Renal pelvis (tissue), 4 donors: ENCODE data around the gene THBD. TPM values are rescaled to one million over a fixed set of nuclear protein-coding genes. Genes with fewer than 3 reads are reported as not detected.

Experiments used
- DNase-seq: peaks from one replicate; pipeline ENCODE4 v3.0.0-alpha.2; 2013
- polyA plus RNA-seq, 3 donors: library from polyadenylated mRNA; unstranded; fragments of 120-200 nt; gene quantifications; one replicate each; pipeline ENCODE4 v1.2.1, GENCODE V29; 2013; ENCODE audit not compliant: insufficient read length in 3 of 3

Gene THBD
- polyA plus RNA-seq, 3 donors, result 3.7 to 7.9 (median 5.5) TPM

DNA sequence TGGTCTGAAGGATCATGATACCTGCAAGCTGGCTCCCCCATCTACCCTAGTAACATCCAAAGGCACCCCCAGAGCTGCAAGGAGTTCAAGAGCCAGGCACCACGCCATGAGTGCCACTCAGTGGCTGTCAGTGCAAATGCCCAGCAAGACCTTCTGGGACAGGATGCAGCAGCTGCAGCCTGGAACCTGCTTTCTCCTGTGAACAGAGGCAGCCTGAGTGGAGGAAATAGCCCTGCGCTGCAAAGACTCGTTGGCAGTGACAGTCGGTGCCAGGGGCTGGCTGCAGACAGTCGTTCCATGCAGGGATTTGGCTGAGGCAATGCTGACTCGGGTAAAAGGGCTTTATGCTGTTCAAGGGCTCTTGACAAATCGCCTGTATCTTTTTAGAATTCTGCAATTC is 30.1 kb downstream of the THBD start:
- no peak for DNase-seq

DNA sequence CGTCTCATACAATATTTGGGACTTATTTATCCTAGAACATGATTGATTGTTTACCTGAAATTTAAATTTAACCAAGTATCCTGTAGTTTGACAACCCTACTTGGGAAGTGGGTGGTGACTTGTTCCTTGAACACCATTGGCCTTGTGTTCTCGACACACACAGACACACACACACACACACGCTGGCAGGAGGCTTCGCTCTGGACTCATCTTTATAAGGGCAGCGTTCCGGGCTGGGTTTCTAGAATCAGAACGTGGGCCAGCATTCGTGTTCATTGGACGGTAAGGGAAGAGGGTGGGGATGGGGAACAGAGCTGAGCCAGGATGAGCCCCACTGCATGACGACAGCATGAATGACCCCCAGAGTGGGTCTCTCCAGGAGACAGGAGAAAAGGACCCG is 30.5 kb downstream of the THBD start:
- DNase-seq, result no peak

DNA sequence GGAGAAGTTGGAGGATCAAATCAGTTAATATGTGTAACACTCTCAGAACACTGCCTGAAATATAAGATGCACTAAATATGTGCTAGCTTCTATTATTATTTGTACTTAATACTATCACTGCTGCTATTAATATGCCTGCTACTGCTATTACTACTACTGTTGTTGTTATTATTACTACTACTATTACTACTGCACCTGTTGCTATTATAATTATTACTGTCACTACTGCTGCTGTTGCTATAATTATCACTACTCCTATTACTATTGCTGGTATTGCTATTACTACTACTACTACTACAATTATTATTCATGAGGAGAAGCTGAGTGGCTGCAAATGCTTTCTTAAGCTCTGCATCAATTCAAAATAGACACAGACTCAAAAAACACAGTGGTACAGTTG is 31.0 kb downstream of the THBD start:
- no peak for DNase-seq

DNA sequence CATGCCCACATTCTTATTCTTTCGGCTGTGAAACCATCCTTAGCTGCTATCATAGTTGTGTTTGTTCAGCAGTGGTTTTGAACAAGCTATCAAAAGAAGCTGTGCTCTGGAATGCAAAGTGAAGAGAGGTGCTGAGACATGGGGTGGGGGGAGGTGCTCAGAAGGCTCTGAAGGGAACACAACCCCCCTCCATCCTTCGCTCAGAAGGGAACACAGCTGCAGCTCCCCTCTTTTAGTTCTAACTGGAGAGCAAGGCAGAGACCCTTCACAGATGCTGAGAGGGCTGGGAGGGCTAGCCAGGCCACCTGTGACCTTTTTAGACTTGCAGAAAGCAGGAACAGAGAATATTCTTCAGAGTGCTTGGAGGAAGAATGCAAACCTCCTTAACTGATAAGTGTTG is 32.0 kb downstream of the THBD start:
- no peak for DNase-seq

DNA sequence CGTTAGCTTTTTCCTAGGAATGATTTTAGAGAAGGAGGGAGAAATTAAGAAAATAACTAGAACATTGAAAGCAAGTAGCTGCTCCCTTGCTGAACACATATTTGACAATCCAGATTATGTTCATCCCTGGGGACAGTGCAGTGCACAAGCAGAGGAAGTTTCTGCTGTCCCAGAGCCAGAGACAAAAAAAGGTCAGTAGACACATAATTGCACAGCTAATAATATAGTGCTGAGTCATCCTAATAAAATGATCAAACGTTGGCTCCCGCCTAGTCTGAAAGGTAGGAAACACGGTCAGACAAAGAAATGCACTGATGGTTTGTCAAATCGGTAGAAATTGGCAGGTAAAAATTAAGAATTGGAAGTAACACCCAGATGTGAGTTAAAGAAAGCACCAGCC is 36.0 kb downstream of the THBD start:
- DNase-seq, result no peak

DNA sequence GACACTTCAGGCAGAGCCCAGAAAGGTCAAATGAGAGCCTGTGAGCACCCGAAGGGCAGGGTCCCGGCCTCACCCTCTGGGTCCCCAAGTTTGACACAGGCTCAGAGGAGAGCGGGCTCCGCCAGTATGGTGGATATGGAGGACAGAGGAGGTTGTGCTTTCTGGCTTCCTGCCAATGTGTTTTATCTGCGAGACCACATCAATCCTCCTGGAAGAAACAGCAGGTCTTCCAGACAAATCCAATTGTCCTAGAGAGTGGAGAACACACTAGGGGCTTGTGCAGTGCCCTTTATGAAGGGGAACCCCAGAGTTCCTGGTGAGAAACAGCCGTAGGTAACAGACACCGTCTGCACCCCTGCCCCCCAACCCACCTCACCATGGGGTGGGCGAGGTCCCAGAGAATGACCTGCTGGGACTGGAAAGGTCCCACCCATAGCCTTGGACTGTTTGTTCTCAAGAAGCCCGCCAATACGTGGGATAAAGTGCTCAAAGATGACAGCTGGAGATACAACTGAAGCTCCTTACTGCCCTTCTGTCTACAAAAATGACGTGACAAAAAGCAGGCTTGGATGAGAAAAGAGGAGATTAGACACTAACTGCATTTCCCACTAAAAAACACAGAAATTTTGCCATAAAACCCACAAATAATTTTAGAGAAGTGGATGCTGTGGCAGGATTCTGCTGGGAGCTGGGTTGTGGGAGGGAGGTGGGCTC is 38.3 kb downstream of the THBD start:
- DNase-seq, result no peak

DNA sequence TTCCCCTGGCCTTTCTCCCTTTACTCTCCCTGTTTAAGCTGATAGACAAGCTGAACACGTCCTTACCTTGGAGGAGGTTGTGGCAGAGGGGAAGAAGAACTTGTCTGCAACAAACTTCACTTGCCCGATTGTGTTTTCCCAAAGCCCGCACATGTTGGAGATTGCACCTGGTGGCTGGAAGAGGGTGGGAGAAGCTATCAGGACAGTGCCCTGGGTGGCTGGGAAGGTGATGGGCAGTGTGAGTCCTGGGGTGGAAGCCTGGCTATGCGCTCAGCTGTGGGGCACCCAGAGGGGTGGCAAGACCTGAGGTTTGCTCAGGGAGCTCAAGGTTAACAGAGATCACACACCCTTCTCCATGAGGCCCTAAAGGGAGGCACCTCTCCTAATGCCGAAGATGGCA is 39.4 kb downstream of the THBD start:
- DNase-seq, result no peak

DNA sequence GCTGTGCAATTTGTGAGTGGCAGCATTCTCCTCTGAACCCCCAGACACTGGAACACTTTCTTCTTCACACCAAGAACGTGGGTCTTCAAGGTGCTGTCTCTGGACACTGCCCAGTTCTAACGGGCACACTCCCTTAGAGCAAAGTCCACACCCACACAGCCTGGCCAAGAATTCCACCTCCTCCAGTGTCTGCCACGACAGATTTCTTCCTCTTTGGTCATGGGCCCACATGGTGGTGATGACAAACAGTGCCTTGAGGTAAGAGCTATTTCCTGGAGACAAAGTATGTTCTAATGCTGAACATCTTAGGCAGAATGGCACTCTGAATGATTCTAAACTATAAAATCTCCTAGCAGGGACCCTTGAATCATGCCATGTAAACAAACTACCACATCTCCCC is 39.8 kb downstream of the THBD start:
- DNase-seq, result no peak

DNA sequence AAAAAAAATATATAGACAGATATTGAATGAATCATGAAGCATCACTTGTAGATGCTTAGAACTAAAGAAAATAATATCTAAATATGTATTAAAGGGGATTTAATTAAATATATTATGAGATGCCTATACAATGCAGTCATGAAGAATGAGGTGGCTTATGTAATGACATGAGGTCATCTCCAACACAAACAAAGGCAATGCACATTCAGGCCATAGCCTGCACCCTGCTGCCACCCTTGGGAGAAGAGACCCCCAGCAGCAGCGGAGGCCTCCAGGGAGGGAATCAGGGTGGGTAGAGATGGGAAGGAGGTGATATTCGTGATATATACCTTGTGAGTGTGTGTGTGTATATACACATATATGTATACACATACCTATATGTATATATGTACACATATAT is 40.8 kb downstream of the THBD start:
- no peak for DNase-seq

DNA sequence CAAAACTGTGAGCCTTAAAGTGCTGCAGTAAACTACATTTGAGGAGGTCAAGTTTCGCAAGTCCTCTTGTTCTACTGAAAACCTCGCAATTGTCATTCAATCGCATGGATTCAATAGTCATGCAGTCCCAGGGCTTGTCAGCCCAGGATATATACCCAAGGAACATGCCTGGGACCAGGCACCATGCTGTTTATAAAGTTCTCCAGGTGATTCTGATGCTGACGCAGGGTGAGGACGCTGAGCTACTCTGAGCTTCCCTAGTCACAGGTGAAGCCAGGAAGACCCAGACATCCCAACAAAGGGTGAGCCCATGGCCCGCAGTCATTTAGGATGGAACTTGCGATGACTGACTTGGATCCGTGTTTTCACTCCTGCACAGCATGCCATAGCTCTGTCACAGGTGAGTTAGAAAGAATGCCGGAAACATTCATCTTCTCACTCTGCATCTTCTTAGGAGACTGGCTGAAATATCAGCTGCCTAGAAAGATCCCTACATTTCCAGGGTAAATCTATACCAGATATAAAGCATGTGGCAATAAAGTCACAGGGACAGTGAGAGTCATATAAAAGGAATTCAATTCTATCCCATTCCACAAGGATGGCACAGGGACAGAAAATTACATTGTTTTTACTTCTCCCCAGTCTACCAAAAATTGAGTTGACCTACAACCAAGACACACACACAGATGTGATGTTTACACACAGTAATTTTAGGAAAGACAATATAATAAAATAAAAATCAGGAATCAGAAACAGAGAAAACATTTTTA is 41.4 kb downstream of the THBD start:
- DNase-seq, result no peak

DNA sequence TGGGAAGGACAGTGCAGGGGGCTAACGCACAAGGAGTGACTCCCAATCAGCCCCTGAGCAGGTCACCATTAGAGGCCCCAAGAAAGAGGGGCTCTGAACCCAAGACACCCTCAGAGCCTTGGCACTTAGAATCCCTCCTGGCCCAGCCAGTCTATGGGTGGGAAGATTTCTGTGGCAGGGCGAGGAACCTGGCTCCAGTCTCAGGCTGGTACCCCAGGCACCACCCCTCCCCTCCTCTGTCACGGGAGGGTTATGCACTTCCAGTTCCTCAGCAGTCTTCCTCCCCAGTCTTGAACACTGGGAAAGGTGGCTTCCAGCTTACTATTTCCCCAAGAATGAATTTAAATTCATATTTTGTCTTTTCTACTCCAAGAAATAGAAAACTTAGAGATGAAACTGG is 42.0 kb downstream of the THBD start:
- DNase-seq, result no peak

DNA sequence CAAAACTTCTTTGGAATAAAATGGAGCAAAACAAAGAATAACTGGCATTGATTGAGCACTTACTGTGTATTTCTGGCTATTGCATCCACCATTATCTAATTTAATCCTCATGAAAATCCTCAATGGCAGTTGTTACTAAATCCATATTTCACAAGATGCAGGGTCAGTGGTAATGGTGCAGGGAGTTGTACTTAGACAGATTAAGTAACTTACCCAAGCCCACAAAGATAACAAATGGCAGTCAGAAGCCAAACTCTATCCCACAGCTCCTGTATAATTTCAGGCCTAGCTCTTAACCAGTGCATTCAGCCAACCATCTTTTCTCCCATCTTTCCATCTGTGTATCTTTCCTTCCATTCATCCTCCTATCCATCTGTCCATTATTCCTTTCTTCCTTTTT is 43.7 kb downstream of the THBD start:
- no peak for DNase-seq

DNA sequence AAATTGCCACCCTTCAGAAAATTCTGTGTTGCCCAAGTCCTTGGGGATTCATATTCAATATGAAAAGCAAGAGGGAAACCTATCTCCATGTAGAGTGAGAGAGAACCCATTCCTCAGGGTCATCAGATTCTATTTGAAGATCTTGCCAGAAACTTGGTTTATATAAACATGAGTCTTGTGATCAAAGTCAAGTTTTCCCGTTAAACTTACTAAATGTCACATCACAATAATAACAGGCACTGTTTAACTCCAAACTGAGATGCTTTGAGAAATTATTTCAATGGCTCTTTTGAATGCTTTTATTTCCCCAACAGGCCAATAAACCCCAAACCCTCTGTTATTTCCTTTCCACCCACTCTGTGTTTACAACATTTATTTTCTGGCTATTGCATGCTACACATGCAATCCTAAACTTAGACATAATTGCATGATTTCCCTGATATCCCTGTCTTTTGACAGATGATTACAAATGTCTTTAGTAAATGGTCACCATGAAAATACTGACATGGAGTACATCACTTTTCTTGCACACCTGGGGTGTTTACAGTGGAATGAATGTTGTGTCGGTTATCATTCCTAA is 45.5 kb downstream of the THBD start:
- no peak for DNase-seq

DNA sequence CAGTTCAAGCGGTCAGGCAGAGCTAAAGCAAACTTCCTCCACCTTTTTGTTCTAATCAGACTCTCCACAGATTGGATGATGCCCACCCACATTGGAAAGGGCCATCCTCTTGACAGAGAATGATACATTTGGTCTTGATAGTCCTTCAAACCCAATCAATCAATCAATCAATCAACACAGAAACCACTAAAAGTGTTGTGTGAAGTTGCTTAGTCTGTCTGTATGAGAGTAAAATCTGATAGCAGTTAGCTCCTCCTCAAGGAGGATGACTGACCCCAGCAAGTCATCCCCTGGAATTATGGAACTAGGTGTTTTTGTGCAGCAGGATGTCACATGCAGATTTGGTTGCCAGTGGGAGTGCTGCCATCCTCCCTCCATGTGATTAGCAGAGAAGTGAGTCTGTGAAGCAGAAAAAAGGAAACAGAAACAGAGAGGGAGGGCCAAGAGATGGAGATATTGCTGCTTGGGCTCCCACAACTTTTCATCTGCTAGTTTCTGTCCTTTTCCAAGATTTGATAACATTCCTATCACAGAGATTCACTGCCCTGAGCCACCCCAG is 46.3 kb downstream of the THBD start:
- DNase-seq, result no peak

DNA sequence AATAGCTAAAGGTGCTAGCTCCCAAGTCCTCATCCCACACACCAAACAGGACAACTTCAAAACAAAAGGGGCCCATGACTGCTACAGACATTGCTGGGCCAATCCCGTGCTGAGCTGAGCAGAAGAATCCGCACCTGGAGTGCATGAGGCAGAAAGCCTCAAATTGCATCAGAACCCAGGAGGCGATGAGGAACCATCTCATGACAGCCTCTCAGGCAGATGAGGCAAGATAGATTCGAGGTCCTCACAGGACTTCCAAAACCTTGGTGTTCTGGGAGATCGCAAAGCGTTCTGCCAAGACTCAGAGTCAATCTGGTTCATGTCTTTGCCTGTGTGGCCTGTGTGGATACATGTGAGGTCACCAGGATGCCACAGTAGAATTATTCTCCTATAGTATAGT is 47.2 kb downstream of the THBD start:
- no peak for DNase-seq

DNA sequence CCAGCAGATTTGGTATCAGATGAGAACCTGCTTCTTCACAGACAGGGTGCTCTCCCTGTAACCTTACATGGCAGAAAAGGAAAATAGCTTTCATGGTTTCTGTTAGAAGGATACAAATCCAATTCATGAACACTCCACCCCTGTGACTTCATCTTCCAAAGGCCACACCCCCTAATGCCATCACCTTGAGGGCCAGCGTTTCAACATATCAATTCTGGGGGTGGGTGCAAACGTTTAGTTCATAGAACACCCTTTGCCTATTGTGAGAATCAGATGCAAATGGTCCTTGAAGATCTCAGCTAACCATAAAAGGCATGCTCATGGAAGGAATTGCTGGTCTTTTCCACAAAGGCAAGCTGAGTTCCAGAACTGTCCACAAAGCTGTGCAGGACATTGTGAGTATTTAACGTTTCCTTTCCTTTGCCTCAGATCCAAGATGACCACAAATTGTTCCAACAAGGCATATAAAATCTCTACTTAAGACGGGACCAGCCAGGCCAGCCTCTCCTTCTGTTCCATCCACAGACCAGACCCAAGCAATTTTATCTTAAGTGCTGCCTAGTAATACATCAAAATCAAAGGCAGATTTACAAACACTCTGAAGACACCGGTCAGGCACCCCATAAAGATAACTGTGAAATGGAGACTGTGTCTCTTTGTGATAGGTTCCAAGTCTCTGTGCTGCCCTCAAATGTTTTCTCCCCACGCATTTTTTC is 49.1 kb downstream of the THBD start:
- DNase-seq, result no peak

DNA sequence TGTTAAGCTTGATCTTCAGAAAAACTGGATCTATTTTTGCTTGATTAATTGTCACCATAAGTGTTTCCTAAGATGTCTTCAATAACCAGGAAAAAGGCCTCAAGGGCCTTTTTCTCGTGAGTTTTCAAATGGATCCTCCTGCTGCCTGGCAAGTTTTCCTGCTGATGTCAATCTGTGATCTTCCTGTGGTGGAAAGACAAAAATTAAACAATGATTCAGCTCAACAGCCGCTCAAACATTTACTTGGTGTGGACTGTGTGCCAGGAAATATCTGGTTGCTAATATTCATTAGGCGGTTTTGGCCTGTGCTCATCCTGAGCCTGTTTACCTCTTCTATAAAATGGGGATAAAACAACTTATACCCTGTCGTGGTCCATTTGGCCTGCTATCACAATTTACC is 49.7 kb downstream of the THBD start:
- DNase-seq, result no peak

DNA sequence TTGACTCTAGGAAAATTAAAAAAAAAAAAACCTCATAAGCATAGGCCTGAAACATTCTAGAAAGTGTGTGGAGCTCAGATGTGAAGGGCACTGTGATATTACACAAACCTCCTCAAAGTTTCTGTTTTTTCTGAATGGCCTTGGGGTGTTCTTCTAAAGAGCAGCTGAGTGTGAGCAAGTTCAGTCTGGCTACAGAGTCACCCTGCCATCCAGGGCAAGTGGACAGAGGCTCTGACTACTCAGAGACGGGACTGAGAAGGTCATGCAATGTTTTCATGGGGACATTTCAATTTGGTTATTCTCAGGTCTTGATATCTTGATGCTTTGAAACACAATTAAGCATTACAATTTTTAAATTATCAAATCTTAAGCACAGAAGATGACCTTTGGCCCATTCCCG is 51.0 kb downstream of the THBD start:
- no peak for DNase-seq

DNA sequence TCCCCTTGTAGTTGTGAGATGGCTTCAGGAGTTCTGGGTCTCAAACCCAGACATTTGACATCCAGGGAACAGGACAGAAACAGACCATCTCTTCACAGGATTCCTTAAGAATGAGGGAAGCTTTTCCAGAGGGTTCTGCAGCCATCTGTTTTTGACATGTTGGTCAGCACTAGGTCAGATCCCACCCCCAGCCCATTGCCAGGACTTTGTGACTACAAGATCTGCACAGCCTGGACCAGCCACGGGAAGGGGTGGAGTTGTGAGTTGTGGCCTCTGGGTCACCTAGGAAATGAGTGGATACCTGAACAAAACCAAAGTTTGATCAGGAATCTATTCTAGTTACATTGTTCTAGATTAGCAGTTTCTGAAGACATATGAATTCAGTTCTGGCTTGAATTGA is 53.5 kb downstream of the THBD start:
- no peak for DNase-seq
